OCI-LY7 (cell line): ENCODE results near the gene ATXN10. TPM values are rescaled to one million over a fixed set of nuclear protein-coding genes. Genes with fewer than 3 reads are reported as not detected.

Experiments used
- BruUV-seq: library from RNA; stranded (reverse); fragments of 400-500 nt; replicated peaks from 2 replicates; lab custom pipeline; 2021; lab: Mats Ljungman, UMichigan
- CTCF ChIA-PET: fragments of 300-600 bp; sonication (Branson Sonifier 250); formaldehyde crosslinking; loops from one replicate; lab custom pipeline; 2022; ENCODE audit warnings: antibody characterized with exemption; ENCODE audit not compliant: unreplicated experiment; lab: Charles Lee
- POLR2A ChIA-PET: fragments of 300-600 bp; sonication (Branson Sonifier 250); formaldehyde crosslinking; loops from one replicate; lab custom pipeline; 2022; ENCODE audit warnings: antibody characterized with exemption; lab: Charles Lee
- DNase-seq: peaks from one replicate; pipeline ENCODE4 v3.0.0-alpha.2; 2015; ENCODE audit warnings: low spot score
- H2AFZ ChIP-seq: fragments of 200-600 bp; sonication (generic), shearing (Covaris generic); 2 replicates; pipeline ENCODE4 v1.6.1; 2014; ENCODE audit warnings: mild to moderate bottlenecking, antibody characterized with exemption, low read length, moderate library complexity
- H3K27ac ChIP-seq: fragments of 200-600 bp; sonication (generic); 2 replicates; pipeline ENCODE4 v1.5.1; 2014; ENCODE audit warnings: mixed run types, low read depth, mild to moderate bottlenecking, moderate library complexity, low read length, inconsistent platforms; ENCODE audit not compliant: poor library complexity, severe bottlenecking
- H3K36me3 ChIP-seq: fragments of 200-600 bp; sonication (generic); 2 replicates; pipeline ENCODE4 v1.6.1; 2014; ENCODE audit warnings: mild to moderate bottlenecking, antibody characterized with exemption, low read length, moderate library complexity, mixed read lengths; ENCODE audit not compliant: insufficient read depth
- H3K4me1 ChIP-seq: fragments of 200-600 bp; sonication (generic); 2 replicates; pipeline ENCODE4 v1.5.1; 2014; ENCODE audit warnings: mild to moderate bottlenecking, low read length; ENCODE audit not compliant: insufficient read depth, poor library complexity, severe bottlenecking
- H3K4me2 ChIP-seq: fragments of 200-600 bp; sonication (generic); 2 replicates; pipeline ENCODE4 v1.6.1; 2014; ENCODE audit warnings: mild to moderate bottlenecking, low read length
- H3K4me3 ChIP-seq: fragments of 200-600 bp; sonication (generic); 2 replicates; pipeline ENCODE4 v1.5.1; 2014; ENCODE audit warnings: mild to moderate bottlenecking, low read depth, low read length; ENCODE audit not compliant: poor library complexity, severe bottlenecking
- H3K79me2 ChIP-seq: fragments of 200-600 bp; sonication (generic); 2 replicates; pipeline ENCODE4 v1.6.1; 2016; ENCODE audit warnings: low read depth, mild to moderate bottlenecking, low read length, moderate library complexity, mixed read lengths; ENCODE audit not compliant: insufficient read depth
- H3K9me2 ChIP-seq: fragments of 200-600 bp; sonication (generic); 2 replicates; pipeline ENCODE4 v1.6.1; 2016; ENCODE audit warnings: mild to moderate bottlenecking, low read length, mixed read lengths; ENCODE audit not compliant: insufficient read depth
- H3K9me3 ChIP-seq: fragments of 200-600 bp; sonication (generic); 2 replicates; pipeline ENCODE4 v1.6.1; 2014; ENCODE audit warnings: mild to moderate bottlenecking, mixed run types, low read length, mixed read lengths
- H4K20me1 ChIP-seq: fragments of 200-600 bp; sonication (generic); 2 replicates; pipeline ENCODE4 v1.6.1; 2014; ENCODE audit warnings: mild to moderate bottlenecking, antibody characterized with exemption, low read length, moderate library complexity, mixed read lengths; ENCODE audit not compliant: insufficient read depth
- EZH2phosphoT487 ChIP-seq: fragments of 200-600 bp; sonication (generic); IDR thresholded peaks from 2 replicates; pipeline ENCODE4 v1.6.1; 2018; ENCODE audit warnings: low read depth, borderline replicate concordance, mild to moderate bottlenecking, mixed run types, antibody characterized with exemption, low read length, moderate library complexity, mixed read lengths
- intact Hi-C: fragments of 100-400 bp; cut with micrococcal nuclease; formaldehyde crosslinking; loops from one replicate; pipeline ENCODE4 v1.10.0; 2022; ENCODE audit not compliant: unreplicated experiment
- total RNA-seq, 2 experiments: library from RNA; depleted of rRNA in 1 of 2; stranded (reverse); fragments of >200 nt in 1 of 2; shearing (Covaris generic) in 1 of 2; gene quantifications; 2 replicates each; pipeline ENCODE4 v1.2.3, GENCODE V29; 2014 to 2022
- TF ChIP-seq, protein P1 (sequence below): fragments of 200-600 bp; sonication (generic); conservative IDR thresholded peaks from 2 replicates; pipeline ENCODE4 v1.5.1; 2014; ENCODE audit warnings: mild to moderate bottlenecking, antibody characterized with exemption, low read length, moderate library complexity, mixed read lengths

The ATXN10 gene
- total RNA-seq, 2 experiments from 2014 or later = 66.1 to 197 TPM

DNA sequence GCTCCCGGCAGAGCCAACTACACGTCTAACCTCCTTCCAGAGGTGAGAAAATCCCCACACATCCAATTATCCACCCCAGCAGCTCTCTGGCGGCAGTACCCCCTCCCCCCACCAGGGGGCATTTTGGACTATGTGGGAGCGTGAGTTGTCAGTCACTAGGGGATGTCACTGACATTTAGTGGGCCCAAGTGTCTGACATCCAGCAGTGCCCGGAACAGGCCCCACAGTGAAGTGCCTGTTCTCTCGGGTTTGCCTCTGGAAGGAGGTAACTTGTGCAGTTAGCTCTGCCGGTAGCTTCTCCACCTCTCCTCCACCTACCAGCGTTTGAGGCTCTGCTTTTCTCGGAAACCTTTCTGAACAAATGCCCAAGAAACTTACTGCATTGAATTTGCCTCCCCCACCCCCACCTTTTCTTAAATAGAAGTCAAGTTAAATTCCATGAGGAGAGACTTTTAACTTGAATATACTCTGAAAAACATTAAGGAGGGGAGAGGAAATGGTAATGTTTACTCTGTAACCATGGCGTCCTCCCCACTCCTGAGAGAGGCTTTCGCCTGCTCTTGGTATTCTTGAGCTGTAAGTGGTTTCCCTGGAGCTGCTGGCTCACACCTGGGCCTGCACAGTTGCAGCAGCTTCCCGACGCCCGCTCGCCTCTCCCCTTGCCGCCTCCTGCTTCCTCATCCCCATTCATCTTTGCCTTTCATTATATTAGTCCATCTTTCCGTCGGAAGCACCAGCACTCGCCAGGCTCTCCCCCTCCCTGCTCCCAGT is 192.5 kb downstream of the ATXN10 start:
- DNase-seq = peak; percentile 72
- Histone ChIP-seq H2AFZ (no peak overlapping the region), H3K4me2 (no peak overlapping the region), H3K36me3 (no peaks in the 10 kb centered on the region), H3K9me2 (no peaks in the 10 kb centered on the region), H3K9me3 (no peaks in the 10 kb centered on the region), H3K4me1 (no peaks in the 10 kb centered on the region), H3K4me3 (no peak overlapping the region), H4K20me1 (no peaks in the 10 kb centered on the region; the same call in 1 of the 2 replicates), H3K27ac (no peak overlapping the region), H3K79me2 (no peaks in the 10 kb centered on the region)
- TF ChIP-seq, protein P1, sequence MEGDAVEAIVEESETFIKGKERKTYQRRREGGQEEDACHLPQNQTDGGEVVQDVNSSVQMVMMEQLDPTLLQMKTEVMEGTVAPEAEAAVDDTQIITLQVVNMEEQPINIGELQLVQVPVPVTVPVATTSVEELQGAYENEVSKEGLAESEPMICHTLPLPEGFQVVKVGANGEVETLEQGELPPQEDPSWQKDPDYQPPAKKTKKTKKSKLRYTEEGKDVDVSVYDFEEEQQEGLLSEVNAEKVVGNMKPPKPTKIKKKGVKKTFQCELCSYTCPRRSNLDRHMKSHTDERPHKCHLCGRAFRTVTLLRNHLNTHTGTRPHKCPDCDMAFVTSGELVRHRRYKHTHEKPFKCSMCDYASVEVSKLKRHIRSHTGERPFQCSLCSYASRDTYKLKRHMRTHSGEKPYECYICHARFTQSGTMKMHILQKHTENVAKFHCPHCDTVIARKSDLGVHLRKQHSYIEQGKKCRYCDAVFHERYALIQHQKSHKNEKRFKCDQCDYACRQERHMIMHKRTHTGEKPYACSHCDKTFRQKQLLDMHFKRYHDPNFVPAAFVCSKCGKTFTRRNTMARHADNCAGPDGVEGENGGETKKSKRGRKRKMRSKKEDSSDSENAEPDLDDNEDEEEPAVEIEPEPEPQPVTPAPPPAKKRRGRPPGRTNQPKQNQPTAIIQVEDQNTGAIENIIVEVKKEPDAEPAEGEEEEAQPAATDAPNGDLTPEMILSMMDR = peak; percentile 93
- no peak for TF ChIP-seq EZH2phosphoT487
- no TSS peak for BruUV-seq
- intact Hi-C loops = loop anchor here (2.0 kb wide), 2 partner anchors 219 to 285 kb away; no protein-coding TSS in a partner anchor
- POLR2A ChIA-PET = no interaction called here
- CTCF ChIA-PET = no interaction called here

DNA sequence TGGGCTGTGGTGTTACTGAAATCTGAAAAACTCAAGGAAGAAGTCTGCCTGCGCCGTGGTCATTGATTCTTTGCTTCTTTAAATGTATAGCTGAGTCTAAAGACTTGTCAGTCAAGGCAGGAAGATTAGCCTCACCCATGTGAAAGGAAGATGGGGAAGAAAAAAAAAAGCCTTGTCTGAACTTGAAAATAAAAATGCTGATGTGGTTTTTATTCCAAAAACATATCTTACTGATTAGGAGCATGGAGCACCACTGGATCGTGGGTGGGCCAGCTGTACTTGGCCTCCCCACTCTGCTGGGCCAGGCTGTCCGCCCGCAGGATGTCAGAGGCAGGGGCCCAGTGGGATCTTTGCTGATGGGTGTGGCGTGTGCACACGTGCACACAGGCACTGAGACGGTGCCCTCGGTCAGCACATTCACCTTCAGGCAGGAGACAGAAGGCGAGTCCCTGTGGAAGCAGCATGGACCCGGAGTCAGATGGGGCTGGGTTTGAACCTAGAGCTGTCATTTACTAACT is 193.4 kb downstream of the ATXN10 start:
- DNase-seq = no peak
- Histone ChIP-seq H3K27ac (no peak overlapping the region), H3K4me2 (no peak overlapping the region), H2AFZ (no peak overlapping the region), H4K20me1 (no peaks in the 10 kb centered on the region; the same call in 1 of the 2 replicates), H3K9me3 (no peaks in the 10 kb centered on the region), H3K9me2 (no peaks in the 10 kb centered on the region), H3K4me1 (no peaks in the 10 kb centered on the region), H3K79me2 (no peaks in the 10 kb centered on the region), H3K4me3 (no peak overlapping the region), H3K36me3 (no peaks in the 10 kb centered on the region)
- BruUV-seq = no TSS peak
- TF ChIP-seq, protein P1 = no peak
- TF ChIP-seq EZH2phosphoT487 = no peak
- POLR2A ChIA-PET = interaction anchor here (0.7 kb wide), 1 partner anchor 203 kb away, joined by 3 read pairs; no protein-coding TSS in a partner anchor
- CTCF ChIA-PET = no interaction called here
- intact Hi-C loops = loop anchor here (2.0 kb wide), 1 partner anchor 220 kb away; no protein-coding TSS in a partner anchor
